HepG2 (cell line): Measurements from ENCODE around the gene URB1. TPM values are rescaled to one million over a fixed set of nuclear protein-coding genes. Genes with fewer than 3 reads are reported as not detected.

Experiments
- FIP1L1 ChIP-seq: fragments of 200-400 bp; formaldehyde crosslinking; IDR thresholded peaks from 2 replicates; pipeline ENCODE4 v1.6.1; 2018; ENCODE audit warnings: low read depth, mild to moderate bottlenecking, low read length, moderate library complexity, borderline replicate concordance; ENCODE audit not compliant: insufficient read depth
- HIVEP1 ChIP-seq: sonication (generic); formaldehyde crosslinking; IDR thresholded peaks from 2 replicates; pipeline ENCODE4 v1.4.0; 2020; ENCODE audit warnings: mild to moderate bottlenecking, missing genetic modification reagents
- KDM6A ChIP-seq: IDR thresholded peaks from 2 replicates; pipeline ENCODE4 v1.6.1; 2016; ENCODE audit warnings: low read depth
- MED1 ChIP-seq: sonication (generic); formaldehyde crosslinking; IDR thresholded peaks from 2 replicates; pipeline ENCODE4 v1.4.0; 2020; ENCODE audit warnings: missing genetic modification reagents
- MED8 ChIP-seq: sonication (generic); formaldehyde crosslinking; IDR thresholded peaks from 2 replicates; pipeline ENCODE4 v1.8.1; 2023; ENCODE audit warnings: mild to moderate bottlenecking, missing genetic modification reagents; ENCODE audit not compliant: insufficient replicate concordance
- MXD1 ChIP-seq: sonication (generic); formaldehyde crosslinking; IDR thresholded peaks from 2 replicates; pipeline ENCODE4 v1.4.0; 2020; ENCODE audit warnings: mild to moderate bottlenecking, missing genetic modification reagents
- MYC ChIP-seq: sonication (generic); formaldehyde crosslinking; IDR thresholded peaks from 2 replicates; pipeline ENCODE4 v1.9.0; 2021; ENCODE audit warnings: missing genetic modification reagents, borderline replicate concordance
- NFYB ChIP-seq: sonication (generic); formaldehyde crosslinking; IDR thresholded peaks from 2 replicates; pipeline ENCODE4 v1.4.0; 2020; ENCODE audit warnings: missing genetic modification reagents
- SALL2 ChIP-seq: sonication (generic); formaldehyde crosslinking; IDR thresholded peaks from 2 replicates; pipeline ENCODE4 v1.8.1; 2023; ENCODE audit warnings: mild to moderate bottlenecking, missing genetic modification reagents, inconsistent platforms
- SNRNP70 ChIP-seq: fragments of 200-400 bp; formaldehyde crosslinking; IDR thresholded peaks from 2 replicates; pipeline ENCODE4 v1.6.1; 2017; ENCODE audit warnings: mild to moderate bottlenecking, low read depth, low read length, moderate library complexity
- THAP11 ChIP-seq: IDR thresholded peaks from 2 replicates; pipeline ENCODE4 v1.6.1; 2016; ENCODE audit warnings: missing biosample characterization, missing genetic modification reagents
- ZFP91 ChIP-seq: sonication (generic); formaldehyde crosslinking; IDR thresholded peaks from 2 replicates; pipeline ENCODE4 v1.9.0; 2022; ENCODE audit warnings: missing genetic modification reagents, mild to moderate bottlenecking, borderline replicate concordance
- ZKSCAN8 ChIP-seq: IDR thresholded peaks from 2 replicates; pipeline ENCODE4 v1.6.1; 2016; ENCODE audit warnings: borderline replicate concordance, missing genetic modification reagents, missing compliant biosample characterization
- ZNF17 ChIP-seq: sonication (generic); formaldehyde crosslinking; IDR thresholded peaks from 2 replicates; pipeline ENCODE4 v1.5.0; 2020; ENCODE audit warnings: mild to moderate bottlenecking, missing genetic modification reagents
- ZNF280D ChIP-seq: sonication (generic); formaldehyde crosslinking; IDR thresholded peaks from 2 replicates; pipeline ENCODE4 v1.5.1; 2020; ENCODE audit warnings: mild to moderate bottlenecking, missing genetic modification reagents
- ZNF354B ChIP-seq: sonication (generic); formaldehyde crosslinking; IDR thresholded peaks from 2 replicates; pipeline ENCODE4 v1.8.0; 2022; ENCODE audit warnings: mild to moderate bottlenecking, missing genetic modification reagents
- ZNF484 ChIP-seq: sonication (generic); formaldehyde crosslinking; IDR thresholded peaks from 2 replicates; pipeline ENCODE4 v1.5.1; 2020; ENCODE audit warnings: mild to moderate bottlenecking, low read depth, missing genetic modification reagents, borderline replicate concordance
- ZNF543 ChIP-seq: sonication (generic); formaldehyde crosslinking; IDR thresholded peaks from 2 replicates; pipeline ENCODE4 v1.4.0; 2020; ENCODE audit warnings: mild to moderate bottlenecking, missing genetic modification reagents
- ZNF597 ChIP-seq: sonication (generic); formaldehyde crosslinking; IDR thresholded peaks from 2 replicates; pipeline ENCODE4 v1.5.0; 2020; ENCODE audit warnings: missing genetic modification reagents
- polyA plus RNA-seq, 8 experiments: library from polyadenylated mRNA; depleted of rRNA in 3 of 8; stranded (reverse) in 7 of 8; unstranded in 1 of 8; fragments of >200 nt; fragmentation: Illumina TruSeq in 4 of 8; extraction: Trizol in 4 of 8; gene quantifications; 2 replicates each; pipeline versions ENCODE4 v1.2.1 to v1.2.3, GENCODE V29; 2011 to 2016; ENCODE audit warnings: low read depth in 4 of 8, missing spikeins in 1 of 8, mixed read lengths in 1 of 8; ENCODE audit not compliant: insufficient read depth in 1 of 8
- total RNA-seq, 5 experiments: library from RNA; depleted of rRNA; stranded (reverse); fragments of >200 nt; fragmentation: Illumina TruSeq; extraction: Trizol; gene quantifications; 2 replicates each; pipeline ENCODE4 v1.2.3, GENCODE V29; 2016; ENCODE audit warnings: low read depth in 1 of 5

Gene URB1
- total and polyA plus RNA-seq, 2 of the 13 experiments (the other 11 are each of a cell fraction or from before 2014, with no cell fraction given), result 4.5 to 16.7 TPM

GRCh38 chr21:32278518-32279376 is 114.1 kb downstream of the URB1 start, which contains the start of gene MIS18A (continued):
- TF ChIP-seq FIP1L1 (no peak), ZNF280D (CRISPR knock-in tag) (0 out of 2 replicates have a peak, but pooled peaks have one; percentile 32), SALL2 (peak; percentile 88), NFYB (no peak), ZNF17 (no peak), MYC (CRISPR knock-in tag) (peak; percentile 74; the same call in 1 of the 2 replicates), MXD1 (CRISPR knock-in tag) (peak; percentile 92), ZNF597 (CRISPR knock-in tag) (no peak), ZNF354B (no peak), SNRNP70 (no peak), ZKSCAN8 (no peak), THAP11 (CRISPR knock-in tag) (peak; percentile 92), KDM6A (CRISPR knock-in tag) (no peak), ZNF484 (no peak), ZFP91 (peak; percentile 72; the same call in 1 of the 2 replicates), MED8 (CRISPR knock-in tag) (peak; percentile 89), HIVEP1 (CRISPR knock-in tag) (0 out of 2 replicates have a peak, but pooled peaks have one; percentile 58), ZNF543 (CRISPR knock-in tag) (no peak; the same call in 1 of the 2 replicates), MED1 (CRISPR knock-in tag) (peak; percentile 27; the same call in 1 of the 2 replicates)
